ENCODE results near the gene ST6GAL1.

DNA sequence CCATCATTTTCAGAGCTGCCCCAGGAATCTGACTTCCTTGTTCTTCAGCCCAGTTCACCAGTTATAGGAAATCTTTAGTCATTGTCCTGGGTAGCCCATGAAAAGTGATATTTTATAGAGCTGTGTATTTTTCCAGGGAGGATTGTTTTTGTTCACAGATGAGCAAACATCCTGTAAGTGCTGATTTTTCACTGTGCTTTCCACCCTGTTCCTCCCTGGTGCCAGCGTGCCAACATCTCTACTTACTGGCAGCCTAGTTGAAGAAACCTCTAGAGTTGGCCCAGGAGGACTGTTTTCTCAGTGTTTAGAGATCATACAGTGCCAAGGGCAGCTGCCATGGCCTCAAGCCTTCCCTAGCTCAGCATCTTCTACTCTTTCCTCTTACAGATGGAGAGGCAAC lies 41.3 kb downstream of the ST6GAL1 start:
- TF ChIP-seq POLR2A (IDR thresholded peaks at IDR 0.05) (no peak), CTCF (IDR thresholded peaks at IDR 0.05 in 4 of 5, conservative IDR thresholded peaks at IDR 0.05 in 1 of 5) (no peak)

Measured in gastrocnemius medialis (tissue), 4 donors.